Stimulated activated CD8-positive, alpha-beta memory T cell treated with anti-CD3 and anti-CD28 coated beads, Interleukin-4, amount 100 ng/mL, for 24 hours (primary cell): Measurements from ENCODE around the gene LRP2BP.
"Not testable (repeated sequence)": the region's sequence is repeated elsewhere in the genome, so short reads cannot be mapped to it uniquely, and the experiment has no call there.

Experiments used
- DNase-seq: peaks from one replicate; pipeline ENCODE4 v3.0.0-alpha.2; 2020; ENCODE audit warnings: low read depth

Gene LRP2BP

DNA sequence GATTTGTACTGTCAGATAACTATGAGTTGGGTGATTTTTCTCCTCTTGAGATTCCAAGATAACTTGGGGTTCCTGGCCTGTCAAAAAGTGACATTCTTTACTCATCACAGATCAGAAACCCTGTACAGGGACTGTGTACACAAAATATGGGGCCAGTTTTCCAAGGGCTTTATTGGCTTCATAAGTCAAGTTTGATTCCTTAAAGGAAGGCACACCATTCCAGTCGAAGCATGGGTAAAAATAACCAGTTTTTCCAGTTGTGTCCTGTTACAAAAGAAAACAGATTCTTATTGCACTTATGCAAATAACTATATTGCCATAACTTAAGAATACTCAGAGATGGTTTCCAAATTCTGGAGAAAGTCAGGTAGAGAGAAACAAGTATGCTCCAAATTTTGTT, 70.0 kb downstream of the LRP2BP start:
- not testable (repeated sequence) for DNase-seq

DNA sequence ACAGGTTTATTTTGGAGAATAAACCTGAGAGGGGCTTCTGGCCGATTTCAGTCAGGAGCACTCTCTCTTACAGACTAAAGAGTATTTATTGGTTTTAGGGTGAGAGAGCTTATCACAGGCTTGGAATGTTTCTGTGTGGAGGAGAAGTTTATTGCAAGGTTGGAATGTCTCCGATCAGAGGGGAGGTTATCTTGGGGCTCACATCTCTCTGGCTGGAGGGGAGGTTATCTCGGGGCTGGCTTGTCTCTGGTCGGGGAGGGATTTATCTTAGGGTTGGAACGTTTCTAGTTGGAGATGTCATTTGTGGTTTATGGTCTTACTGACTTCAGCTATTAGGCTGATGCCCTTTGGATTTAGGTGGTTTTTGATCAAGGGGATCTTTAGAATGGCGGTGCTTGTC, 71.4 kb downstream of the LRP2BP start:
- not testable (repeated sequence) for DNase-seq

DNA sequence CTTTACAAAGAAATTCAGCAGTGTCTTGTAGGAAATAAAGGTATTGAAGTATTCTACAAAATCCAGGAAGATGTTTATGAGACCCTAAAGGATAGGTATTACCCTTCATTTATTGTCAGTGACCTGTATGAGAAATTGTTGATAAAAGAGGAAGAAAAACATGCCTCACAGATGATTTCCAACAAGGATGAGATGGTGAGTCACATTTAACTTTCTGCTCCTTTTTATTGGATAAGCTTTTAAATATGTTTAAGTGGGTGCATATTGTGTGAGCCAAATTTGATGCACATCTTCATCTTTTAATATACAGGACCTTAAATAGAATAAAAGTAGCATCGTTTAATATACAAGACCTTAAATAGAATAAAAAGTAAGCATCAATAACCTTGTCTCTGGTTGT, 72.1 kb downstream of the LRP2BP start:
- no peak for DNase-seq

DNA sequence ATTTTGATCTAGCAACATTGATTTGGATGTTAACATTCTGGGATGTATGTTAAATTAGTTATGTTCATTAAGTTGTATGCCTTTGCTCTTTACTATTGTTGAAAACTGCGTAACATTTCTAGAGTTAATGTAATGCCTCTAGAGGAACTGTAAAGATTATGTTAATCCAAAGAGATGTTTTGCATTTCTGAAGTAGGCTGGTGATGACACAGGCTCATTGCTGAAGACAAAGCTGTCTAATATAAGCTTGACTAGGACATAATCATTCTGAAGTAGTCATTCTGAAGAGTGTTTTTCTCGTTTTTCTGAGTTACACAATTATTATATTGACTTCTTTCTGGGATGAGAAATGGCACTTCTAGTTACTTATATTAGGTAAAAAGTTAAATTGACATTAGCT, 72.9 kb downstream of the LRP2BP start:
- no peak for DNase-seq

DNA sequence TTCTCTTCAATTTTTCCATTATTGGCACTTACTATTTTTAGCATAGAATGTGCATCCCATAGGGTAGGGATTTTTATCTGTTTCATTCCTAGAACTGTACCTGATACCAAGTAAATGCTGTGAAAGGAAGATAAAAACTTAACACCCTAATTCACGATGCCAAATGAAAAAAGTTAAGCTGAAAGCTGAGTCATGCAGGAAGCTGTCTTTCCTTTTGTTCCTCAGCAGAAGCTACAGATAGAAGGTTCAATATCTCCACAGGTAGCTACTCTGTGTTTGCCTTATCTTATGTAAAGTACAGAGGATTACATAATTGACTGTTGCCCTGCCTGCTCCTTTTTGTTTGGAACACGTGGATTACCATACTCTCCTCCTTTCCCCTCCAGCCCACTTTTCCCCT, 77.0 kb downstream of the LRP2BP start:
- no peak for DNase-seq

DNA sequence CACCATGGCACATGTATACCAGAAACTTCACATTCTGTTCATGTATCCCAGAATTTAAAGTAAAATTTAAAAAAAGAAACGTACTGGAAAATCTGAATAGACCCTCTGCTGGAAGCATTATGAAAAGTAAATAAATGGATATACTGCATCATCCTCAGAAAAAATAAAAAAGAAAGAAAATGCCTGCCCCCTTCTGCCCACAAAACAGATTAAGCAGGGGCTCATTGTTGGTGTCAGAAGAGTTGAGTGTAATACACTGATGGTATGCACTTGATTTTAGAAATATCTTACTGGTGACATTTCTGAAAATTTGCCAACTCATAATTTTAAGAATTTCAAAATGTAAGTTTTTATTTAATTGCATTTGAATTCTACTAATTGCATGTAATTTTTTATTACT, 77.8 kb downstream of the LRP2BP start:
- no peak for DNase-seq

DNA sequence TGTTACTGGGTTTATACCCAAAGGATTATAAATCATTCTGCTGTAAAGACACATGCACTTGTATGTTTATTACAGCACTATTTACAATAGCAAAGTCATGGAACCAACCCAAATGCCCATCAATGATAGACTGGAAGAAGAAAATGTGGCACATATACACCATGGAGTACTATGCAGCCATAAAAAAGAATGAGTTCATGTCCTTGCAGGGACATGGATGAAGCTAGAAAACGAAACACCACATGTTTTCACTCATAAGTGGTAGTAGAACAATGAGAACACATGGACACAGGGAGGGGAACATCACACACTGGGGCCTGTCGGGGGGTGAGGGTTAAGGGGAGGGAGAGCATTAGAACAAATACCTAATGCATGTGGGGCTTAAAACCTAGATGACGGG, 78.3 kb downstream of the LRP2BP start:
- not testable (repeated sequence) for DNase-seq
